Activated CD8-positive, alpha-beta memory T cell treated with anti-CD3 and anti-CD28 coated beads, Interleukin-2, amount 10 ng/mL, durations not matched to agents 7 days and 5 days (primary cell): ENCODE results near the gene SORCS2. TPM values are rescaled to one million over a fixed set of nuclear protein-coding genes. Genes with fewer than 3 reads are reported as not detected.

Experiments used
- ATAC-seq: fragments of 150-1000 bp; cut with Tn5 transposase; one replicate; pipeline ENCODE4 v1.10.0; 2021; ENCODE audit warnings: moderate library complexity
- CTCF ChIA-PET: fragments of 350-600 bp; sonication (Branson Sonifier 250); formaldehyde crosslinking; loops from one replicate; lab custom pipeline; 2021; ENCODE audit warnings: antibody characterized with exemption; lab: Charles Lee
- DNase-seq: peaks from one replicate; pipeline ENCODE4 v3.0.0-alpha.2; 2020
- H3K27ac Mint-ChIP-seq: one replicate; pipeline ENCODE4 v1.8.0; 2021; ENCODE audit warnings: mild to moderate bottlenecking, mixed read lengths
- H3K27me3 Mint-ChIP-seq: one replicate; pipeline ENCODE4 v1.8.0; 2021; ENCODE audit warnings: mixed read lengths
- H3K36me3 Mint-ChIP-seq: one replicate; pipeline ENCODE4 v1.8.0; 2021; ENCODE audit warnings: mild to moderate bottlenecking, mixed read lengths
- H3K4me1 Mint-ChIP-seq: one replicate; pipeline ENCODE4 v1.8.0; 2021; ENCODE audit warnings: mixed read lengths
- H3K4me3 Mint-ChIP-seq: one replicate; pipeline ENCODE4 v1.8.0; 2021; ENCODE audit warnings: mild to moderate bottlenecking, moderate library complexity, mixed read lengths
- H3K9me3 Mint-ChIP-seq: one replicate; pipeline ENCODE4 v1.8.0; 2022; ENCODE audit warnings: low read depth, mixed read lengths
- total RNA-seq, 2 experiments: library from RNA; stranded (reverse); gene quantifications; one replicate each; pipeline ENCODE4 v1.2.3, GENCODE V29; 2021

Gene SORCS2
- under 1 TPM; 0.05 to 0.06 TPM for total RNA-seq

DNA sequence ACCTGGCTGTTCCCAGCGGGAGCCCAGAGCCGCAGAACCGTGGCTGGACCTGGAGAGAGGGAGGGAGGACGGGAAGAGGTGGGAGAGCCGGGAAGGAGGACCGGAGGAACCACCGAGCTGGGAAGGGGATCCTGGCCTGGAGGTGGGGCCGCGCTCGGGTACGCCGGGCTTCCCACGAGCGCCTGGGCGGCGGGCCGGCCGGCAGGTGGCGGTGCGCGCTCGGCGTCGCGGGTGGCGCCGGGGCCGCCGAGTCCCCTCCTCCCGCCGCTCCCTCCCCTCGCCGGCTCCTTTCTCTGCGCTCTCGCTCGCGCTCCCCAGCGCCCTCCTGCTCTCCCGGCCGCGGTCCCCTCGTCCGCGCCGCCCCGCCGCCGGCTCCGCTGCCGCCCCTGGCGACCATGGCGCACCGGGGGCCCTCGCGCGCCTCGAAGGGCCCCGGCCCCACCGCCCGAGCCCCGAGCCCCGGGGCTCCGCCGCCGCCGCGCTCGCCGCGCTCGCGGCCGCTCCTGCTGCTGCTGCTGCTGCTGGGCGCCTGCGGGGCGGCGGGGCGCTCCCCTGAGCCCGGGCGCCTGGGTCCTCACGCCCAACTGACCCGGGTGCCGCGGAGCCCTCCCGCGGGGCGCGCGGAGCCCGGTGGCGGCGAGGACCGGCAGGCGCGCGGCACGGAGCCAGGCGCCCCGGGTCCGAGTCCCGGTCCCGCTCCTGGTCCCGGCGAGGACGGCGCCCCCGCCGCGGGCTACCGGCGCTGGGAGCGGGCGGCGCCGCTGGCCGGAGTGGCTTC, at the start of gene SORCS2:
Gene SORCS2 (plus strand): TSS at position 287 of the 778 bp plus-strand sequence.
- Mint-ChIP-seq H3K36me3 (no peaks in the 10 kb centered on the region), H3K9me3 (no peaks in the 10 kb centered on the region), H3K4me3 (no peak within 1 kb of the TSS), H3K27me3 (peaks cover 81% of the 10 kb centered on the region), H3K4me1 (no peaks in the 10 kb centered on the region), H3K27ac (no peak within 1 kb of the TSS)
- ATAC-seq (peak; percentile 82), DNase-seq (peak; percentile 46)
- CTCF ChIA-PET: interaction anchor here (0.7 to 1.1 kb wide), 3 partner anchors 15 to 804 kb away, joined by 3 read pairs; no protein-coding TSS in a partner anchor

DNA sequence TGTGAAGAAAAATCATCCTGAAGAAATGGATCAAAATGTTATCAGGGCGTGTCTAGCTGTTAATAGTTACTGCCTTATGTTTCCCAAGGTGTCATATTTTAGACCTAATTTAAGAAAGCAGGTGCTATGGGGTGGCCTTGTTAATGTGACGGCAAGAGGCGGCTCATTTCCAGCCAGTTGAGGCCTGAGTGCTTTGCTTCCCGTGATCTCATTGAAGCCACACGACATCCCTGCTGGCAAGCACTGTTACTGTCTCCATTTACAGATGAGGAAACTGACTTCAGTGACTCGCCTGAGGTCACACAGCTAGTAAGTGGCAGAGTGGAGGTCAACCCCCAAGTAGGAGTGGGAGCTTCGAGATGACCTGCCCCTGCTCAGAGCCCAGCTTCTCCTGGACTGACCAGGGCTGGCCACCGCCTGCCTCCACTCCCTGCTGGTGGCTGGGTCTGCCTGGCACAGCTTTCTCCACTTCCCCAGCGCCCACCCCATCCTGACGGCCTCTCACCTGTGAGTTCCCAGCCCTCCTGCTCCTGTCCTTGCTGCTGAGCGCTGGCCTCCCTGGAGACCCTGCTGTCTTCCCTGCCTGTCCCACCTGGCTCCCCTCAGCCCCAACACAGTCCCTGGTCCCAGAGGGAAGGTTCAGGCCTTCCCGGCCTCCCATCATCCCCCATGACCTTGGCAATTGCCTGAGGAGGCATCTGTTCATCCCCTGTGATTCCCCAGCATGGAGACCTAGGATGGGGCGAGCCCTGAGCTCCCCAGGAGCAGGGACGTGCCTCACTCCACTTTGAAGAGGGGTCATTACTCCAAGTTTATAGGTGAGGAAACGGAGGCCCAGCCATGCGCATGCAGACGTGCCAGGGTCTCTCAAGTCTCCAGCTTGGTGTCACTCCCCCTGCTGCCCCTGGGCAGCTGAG, 47.7 kb upstream of the SORCS2 start:
- no peaks in the 10 kb centered on the region for H3K4me1 Mint-ChIP-seq
- H3K27me3 Mint-ChIP-seq: peaks cover 18% of the 10 kb centered on the region
- DNase-seq (no peak), ATAC-seq (no peak)
- no peak overlapping the region for H3K4me3 Mint-ChIP-seq
- H3K36me3 Mint-ChIP-seq: no peaks in the 10 kb centered on the region
- no peak overlapping the region for H3K27ac Mint-ChIP-seq
- CTCF ChIA-PET: no interaction called here
- no peaks in the 10 kb centered on the region for H3K9me3 Mint-ChIP-seq

DNA sequence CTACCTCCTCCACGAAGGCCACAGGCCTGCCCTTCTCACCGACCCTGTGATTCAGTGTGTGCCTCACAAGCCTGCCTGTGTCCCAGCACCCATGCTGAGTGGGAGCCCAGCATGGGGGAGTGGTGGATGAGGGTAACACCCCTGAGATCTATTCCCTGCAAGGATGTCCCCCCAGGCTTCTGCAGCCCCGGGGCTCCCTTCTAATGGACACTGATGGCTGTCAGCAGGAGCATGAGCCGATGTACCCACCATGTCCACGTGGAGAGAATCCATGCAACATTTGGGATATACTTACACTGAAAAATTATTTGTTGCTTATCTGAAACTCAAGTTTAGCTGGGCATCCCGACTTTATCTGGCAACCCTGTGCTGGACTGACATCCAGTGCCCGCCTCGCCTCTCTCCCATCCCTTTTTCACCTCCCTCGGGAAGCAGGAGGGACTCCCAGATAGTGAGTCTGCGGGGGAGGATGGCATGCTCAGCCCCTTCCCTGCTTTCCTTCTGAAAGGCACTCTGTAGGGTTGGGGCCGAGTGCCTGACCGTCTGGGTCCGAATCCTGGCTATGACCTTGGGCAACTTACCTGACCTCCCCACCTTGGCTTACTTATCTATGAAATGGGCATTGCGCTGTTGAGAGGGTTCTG, 46.9 kb upstream of the SORCS2 start:
- CTCF ChIA-PET: no interaction called here
- DNase-seq: no peak
- ATAC-seq: no peak
- Mint-ChIP-seq H3K36me3 (no peaks in the 10 kb centered on the region), H3K4me3 (no peak overlapping the region), H3K27me3 (peaks cover 18% of the 10 kb centered on the region), H3K4me1 (no peaks in the 10 kb centered on the region), H3K9me3 (no peaks in the 10 kb centered on the region), H3K27ac (no peak overlapping the region)

DNA sequence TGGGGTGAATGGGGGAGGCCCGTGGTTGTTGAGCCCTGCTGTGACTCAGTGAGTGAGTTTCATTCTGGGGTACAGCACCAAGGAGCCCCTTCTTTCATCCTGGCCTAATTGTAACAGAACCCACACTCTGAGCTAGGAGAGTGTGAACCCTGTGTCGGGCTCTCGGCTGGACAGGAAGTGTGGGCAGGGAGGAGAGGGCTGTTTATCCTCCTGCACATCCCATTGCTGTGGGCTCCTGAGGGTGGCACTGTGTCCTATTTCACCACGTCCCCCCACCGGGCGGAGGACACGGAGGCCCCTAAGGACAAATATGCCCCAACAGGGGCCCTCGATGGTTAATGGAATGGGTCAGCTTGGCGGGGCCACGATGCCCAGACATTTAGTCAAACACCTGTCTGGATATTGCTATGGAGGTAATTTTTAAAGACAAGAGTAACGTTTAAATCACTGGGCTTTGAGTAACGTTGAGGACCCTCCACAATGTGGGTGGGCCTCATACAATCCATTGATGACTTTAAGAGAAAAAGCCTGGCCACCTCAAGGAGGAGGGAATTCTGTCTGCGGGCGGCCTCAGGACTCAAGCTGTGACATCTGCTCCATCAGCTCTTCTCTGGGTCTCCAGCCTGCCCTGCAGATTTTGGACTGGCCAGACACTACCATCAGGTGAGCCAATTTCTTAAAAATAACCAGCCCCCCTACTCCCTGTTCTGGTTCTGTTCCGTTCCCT, 46.1 kb upstream of the SORCS2 start:
- no peak overlapping the region for H3K27ac Mint-ChIP-seq
- no peaks in the 10 kb centered on the region for H3K9me3 Mint-ChIP-seq
- H3K36me3 Mint-ChIP-seq: no peaks in the 10 kb centered on the region
- no peaks in the 10 kb centered on the region for H3K4me1 Mint-ChIP-seq
- peaks cover 23% of the 10 kb centered on the region for H3K27me3 Mint-ChIP-seq
- CTCF ChIA-PET: no interaction called here
- no peak overlapping the region for H3K4me3 Mint-ChIP-seq
- ATAC-seq: no peak
- no peak for DNase-seq

DNA sequence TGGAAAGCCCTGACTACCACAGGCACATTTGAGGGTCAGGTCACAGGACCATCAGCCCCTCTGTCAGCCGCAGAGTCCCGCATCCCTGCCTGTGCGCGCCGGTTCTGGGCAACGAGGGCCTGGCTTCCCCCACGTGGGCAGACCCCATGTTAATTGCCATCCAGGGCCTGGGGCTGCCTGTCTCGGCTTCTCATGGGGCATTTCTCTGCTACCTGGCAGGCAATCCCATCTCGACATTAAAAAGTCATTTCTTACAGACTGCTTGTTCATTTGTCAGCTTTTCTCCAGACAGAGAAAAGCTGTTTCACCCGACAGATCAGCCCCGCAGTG, 45.6 kb upstream of the SORCS2 start:
- no peak overlapping the region for H3K27ac Mint-ChIP-seq
- H3K4me1 Mint-ChIP-seq: no peaks in the 10 kb centered on the region
- no peak for DNase-seq
- no peak for ATAC-seq
- CTCF ChIA-PET: no interaction called here
- H3K27me3 Mint-ChIP-seq: peaks cover 28% of the 10 kb centered on the region
- H3K9me3 Mint-ChIP-seq: no peaks in the 10 kb centered on the region
- no peak overlapping the region for H3K4me3 Mint-ChIP-seq
- no peaks in the 10 kb centered on the region for H3K36me3 Mint-ChIP-seq

DNA sequence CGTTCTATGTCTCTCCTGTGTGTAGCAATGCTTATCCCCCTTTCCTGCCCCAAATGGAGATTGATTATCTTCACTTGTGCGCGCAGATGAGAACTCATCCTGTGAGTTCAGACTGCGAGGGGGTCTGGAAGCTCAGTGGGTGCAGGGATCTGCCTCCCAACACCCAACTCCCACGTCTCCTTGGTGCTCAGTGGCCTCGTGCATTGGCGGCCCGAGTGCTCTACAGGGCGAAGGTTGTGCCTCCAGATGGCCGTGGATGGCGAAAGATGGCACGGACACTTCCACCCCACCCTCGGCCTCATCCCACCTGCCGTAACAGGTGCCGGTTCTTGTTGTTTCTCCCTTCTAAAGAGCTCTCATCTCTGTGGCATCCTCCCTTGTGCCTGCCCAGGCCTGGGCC, 45.1 kb upstream of the SORCS2 start:
- CTCF ChIA-PET: no interaction called here
- no peaks in the 10 kb centered on the region for H3K4me1 Mint-ChIP-seq
- H3K27me3 Mint-ChIP-seq: peaks cover 29% of the 10 kb centered on the region
- H3K4me3 Mint-ChIP-seq: no peak overlapping the region
- DNase-seq (no peak), ATAC-seq (no peak)
- H3K27ac Mint-ChIP-seq: no peak overlapping the region
- H3K9me3 Mint-ChIP-seq: no peaks in the 10 kb centered on the region
- H3K36me3 Mint-ChIP-seq: no peaks in the 10 kb centered on the region

DNA sequence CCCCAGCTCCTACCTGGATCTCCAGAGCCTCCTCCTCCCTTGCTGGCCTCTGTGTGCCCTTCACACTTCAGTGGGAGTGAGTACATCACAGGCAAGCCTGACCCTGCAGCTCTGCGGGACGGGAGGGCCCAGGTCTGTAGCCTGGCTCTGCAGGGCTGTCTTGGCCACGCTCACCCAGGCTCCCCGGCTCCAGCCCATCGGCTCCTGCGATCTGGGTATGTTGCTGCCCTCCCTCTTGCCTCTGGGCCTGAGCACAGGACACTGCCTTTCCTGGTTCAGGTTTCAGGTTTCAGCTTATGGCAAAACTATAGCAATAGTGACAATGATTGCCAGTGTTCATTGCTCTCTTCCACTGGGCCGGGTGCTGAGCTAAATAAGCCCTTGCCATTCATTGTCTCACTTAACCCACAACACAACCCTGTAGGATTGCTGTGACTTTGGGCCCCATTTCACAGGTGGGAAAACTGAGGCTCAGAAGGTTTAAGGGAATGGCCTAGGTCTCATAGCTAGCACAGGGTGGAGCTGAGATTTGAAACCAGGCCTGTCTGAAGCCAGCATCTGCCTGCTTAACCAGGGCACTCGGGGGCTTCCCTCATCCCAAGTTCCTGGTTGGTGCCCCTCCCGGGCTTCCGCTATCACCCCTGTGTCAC, 44.6 kb upstream of the SORCS2 start:
- DNase-seq (no peak), ATAC-seq (no peak)
- no peak overlapping the region for H3K4me3 Mint-ChIP-seq
- no peaks in the 10 kb centered on the region for H3K36me3 Mint-ChIP-seq
- H3K27ac Mint-ChIP-seq: no peak overlapping the region
- no peaks in the 10 kb centered on the region for H3K9me3 Mint-ChIP-seq
- H3K27me3 Mint-ChIP-seq: peaks cover 29% of the 10 kb centered on the region
- CTCF ChIA-PET: no interaction called here
- H3K4me1 Mint-ChIP-seq: no peaks in the 10 kb centered on the region

DNA sequence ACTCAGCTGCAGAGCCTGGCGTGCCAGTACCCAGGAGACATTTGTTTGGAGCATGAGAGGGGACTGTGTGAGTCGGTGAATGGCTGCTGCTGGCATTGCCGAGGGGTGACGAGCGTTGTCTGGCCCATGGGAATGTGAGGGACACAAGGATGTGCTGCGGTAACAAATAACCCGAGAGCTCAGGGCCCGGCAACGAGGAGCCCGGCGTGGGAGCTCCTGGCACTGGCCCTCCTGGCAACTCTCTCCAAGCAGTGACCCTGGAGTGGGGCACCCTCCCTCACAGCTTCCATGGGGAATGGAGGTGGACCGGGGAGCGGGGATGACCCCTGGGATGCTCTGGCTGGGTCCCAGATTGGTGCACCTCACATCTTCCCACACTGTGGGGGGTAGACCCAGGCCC, 44.0 kb upstream of the SORCS2 start:
- H3K4me1 Mint-ChIP-seq: no peaks in the 10 kb centered on the region
- no peak for DNase-seq
- no peak overlapping the region for H3K4me3 Mint-ChIP-seq
- H3K9me3 Mint-ChIP-seq: no peaks in the 10 kb centered on the region
- no peak for ATAC-seq
- CTCF ChIA-PET: no interaction called here
- no peaks in the 10 kb centered on the region for H3K36me3 Mint-ChIP-seq
- no peak overlapping the region for H3K27ac Mint-ChIP-seq
- peaks cover 26% of the 10 kb centered on the region for H3K27me3 Mint-ChIP-seq

DNA sequence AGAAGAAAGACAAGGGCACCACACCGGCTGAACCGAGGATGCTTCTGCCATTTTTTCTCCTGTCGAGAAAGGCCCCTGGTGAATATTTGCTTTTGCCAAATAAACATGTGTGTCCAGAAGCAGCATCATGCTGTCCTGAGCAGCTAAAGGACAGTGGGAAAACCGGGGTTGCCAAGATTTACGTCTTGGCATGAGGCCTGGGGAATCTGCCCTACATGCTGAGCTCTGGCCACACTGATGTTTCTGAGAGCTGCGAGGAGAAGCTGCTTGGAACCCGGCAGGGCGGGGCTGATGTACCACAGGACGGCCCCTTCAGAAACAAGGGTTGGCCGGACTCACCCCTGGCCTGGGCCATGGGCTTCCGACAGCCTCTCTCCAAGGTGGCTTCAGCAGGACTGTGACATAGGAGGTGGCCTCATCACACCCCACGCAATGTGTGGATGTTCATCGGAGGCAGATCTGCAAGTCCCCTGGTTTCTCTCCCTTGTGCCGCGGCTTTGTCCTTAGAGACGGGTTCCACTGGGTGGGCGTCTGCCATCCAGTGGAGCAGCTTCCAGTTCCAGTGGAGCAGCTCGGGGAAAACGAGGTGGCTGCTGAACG, 42.2 kb upstream of the SORCS2 start:
- no peaks in the 10 kb centered on the region for H3K4me1 Mint-ChIP-seq
- H3K36me3 Mint-ChIP-seq: no peaks in the 10 kb centered on the region
- ATAC-seq (no peak), DNase-seq (no peak)
- CTCF ChIA-PET: no interaction called here
- no peak overlapping the region for H3K27ac Mint-ChIP-seq
- no peak overlapping the region for H3K4me3 Mint-ChIP-seq
- peaks cover 21% of the 10 kb centered on the region for H3K27me3 Mint-ChIP-seq
- H3K9me3 Mint-ChIP-seq: no peaks in the 10 kb centered on the region

DNA sequence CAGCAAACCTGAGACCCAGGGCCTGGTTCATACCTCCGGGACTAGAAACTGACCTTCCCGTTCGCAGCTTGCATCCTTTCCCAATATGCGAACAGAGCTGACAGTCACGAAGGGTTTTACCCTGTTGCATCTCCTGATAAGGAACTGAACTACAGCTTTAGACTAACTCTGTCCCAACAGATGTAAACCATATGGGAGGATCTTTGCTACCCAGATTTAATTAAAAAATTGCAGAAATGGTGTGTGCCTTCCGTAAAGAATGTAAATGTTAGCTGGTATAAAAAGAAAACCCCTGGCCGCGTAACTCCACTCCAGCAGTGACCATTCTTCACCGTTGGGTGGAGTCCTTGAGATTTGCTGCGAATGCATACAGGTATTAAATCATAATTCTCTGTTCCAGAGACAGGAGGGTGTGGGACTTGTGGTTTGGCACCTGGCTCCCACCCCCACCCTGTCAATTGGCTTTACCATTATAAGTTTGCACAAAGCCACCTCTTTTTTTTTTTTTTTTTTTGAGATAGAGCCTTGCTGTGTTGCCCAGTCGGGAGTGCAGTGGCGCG, 40.6 kb upstream of the SORCS2 start:
- ATAC-seq (no peak), DNase-seq (no peak)
- Mint-ChIP-seq H3K27ac (no peak overlapping the region), H3K4me3 (no peak overlapping the region), H3K4me1 (no peaks in the 10 kb centered on the region), H3K27me3 (peaks cover 32% of the 10 kb centered on the region), H3K9me3 (no peaks in the 10 kb centered on the region), H3K36me3 (no peaks in the 10 kb centered on the region)
- CTCF ChIA-PET: interaction anchor here (0.9 kb wide), 1 partner anchor 183 kb away, joined by 3 read pairs; no protein-coding TSS in a partner anchor

DNA sequence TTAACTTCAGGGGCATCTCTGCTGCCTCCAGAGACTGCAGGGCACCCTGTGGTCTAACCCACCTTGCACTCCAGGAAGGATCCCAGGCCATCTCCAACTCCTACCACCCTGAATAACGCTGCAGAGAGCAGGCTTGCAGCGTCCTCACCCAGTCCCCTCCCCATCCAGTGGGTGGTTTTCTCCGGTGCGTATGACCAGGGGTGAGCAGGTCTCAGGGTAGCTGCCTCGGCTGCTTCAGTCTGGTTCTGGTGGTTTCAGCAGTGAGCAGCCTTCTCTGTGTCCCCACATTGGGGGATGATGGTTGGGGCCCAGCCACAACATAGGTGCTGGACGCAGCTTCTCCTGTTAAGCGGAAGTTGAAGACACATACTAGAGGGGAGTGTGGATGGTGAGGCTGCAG, 38.6 kb upstream of the SORCS2 start:
- H3K27ac Mint-ChIP-seq: no peak overlapping the region
- DNase-seq: no peak

DNA sequence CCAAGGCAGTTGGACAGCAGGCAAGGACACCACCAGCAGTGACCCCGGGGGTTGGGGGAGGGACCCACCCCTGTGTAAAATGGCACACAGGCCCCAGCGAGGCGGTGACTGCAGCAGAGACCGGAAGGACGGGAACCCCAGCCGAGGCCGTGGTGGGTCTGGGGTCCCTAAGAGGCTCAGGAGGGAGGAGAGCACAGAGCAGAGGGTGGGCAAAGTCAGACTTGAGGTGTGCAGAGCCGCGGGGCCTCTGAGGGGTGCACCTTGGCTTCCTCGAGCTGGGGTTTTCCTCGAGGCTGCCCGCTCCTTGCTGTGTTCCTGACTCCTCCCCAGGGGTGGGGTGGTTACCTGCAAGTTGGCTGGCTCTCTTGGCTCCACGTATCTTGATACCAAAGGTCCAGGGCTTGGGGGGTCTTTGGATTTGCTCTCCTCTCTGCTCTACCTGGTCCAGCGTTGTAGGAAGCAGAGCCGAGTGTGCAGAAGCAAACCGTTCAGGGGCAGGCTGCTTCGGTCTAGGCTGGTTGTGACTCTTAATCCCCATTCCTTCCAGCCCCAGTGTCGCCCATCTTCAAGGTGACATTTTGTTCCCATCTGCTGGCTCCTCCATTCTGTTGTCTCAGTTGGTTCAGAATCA, 37.9 kb upstream of the SORCS2 start:
- CTCF ChIA-PET: interaction anchor here (0.5 kb wide), 1 partner anchor 259 kb away, joined by 3 read pairs; no protein-coding TSS in a partner anchor
- Mint-ChIP-seq H3K9me3 (no peaks in the 10 kb centered on the region), H3K4me3 (no peak overlapping the region), H3K27ac (no peak overlapping the region), H3K27me3 (peaks cover 53% of the 10 kb centered on the region), H3K36me3 (no peaks in the 10 kb centered on the region), H3K4me1 (no peaks in the 10 kb centered on the region)
- no peak for ATAC-seq
- DNase-seq: no peak

More for the DNA sequence above, 38.6 kb upstream of the SORCS2 start:
- no peak overlapping the region for H3K4me3 Mint-ChIP-seq
- no peaks in the 10 kb centered on the region for H3K4me1 Mint-ChIP-seq
- CTCF ChIA-PET: no interaction called here
- no peak for ATAC-seq
- no peaks in the 10 kb centered on the region for H3K9me3 Mint-ChIP-seq
- H3K27me3 Mint-ChIP-seq: peaks cover 48% of the 10 kb centered on the region
- no peaks in the 10 kb centered on the region for H3K36me3 Mint-ChIP-seq
